HG02884 (cell line): Measurements from ENCODE around the gene PDGFRA.

Experiments used
- ATAC-seq: cut with Tn5 transposase; IDR thresholded peaks from one replicate; pipeline ENCODE4 v1.9.1; 2021; ENCODE audit warnings: mild to moderate bottlenecking, moderate library complexity; ENCODE audit not compliant: unreplicated experiment

The PDGFRA gene

GRCh38 chr4:54255881-54256280 is 26.8 kb downstream of the PDGFRA start:
- no peak for ATAC-seq

- ATAC-seq, result no peak
These were observed 27.7 kb downstream of the PDGFRA start for GRCh38 chr4:54256491-54257486.

DNA sequence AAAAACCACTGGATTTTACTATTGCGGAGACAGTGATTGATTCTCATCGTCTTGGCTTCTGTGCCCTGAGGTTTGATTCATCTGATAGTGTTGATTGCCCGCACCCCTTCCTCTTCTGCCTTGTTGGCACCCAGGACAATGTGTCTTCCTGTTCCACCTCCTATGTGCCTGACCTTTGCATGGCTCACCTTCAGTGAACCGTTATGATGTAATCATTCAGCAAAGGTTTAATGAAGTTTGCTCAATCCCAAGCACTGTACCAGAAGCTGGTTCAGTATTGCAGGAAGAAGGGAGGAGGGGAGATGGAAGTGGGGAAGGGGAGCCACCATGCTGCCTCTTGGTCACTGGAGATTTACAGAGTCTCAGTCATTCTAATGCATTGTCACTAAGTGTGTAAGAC is 36.3 kb downstream of the PDGFRA start:
- ATAC-seq, result no peak

DNA sequence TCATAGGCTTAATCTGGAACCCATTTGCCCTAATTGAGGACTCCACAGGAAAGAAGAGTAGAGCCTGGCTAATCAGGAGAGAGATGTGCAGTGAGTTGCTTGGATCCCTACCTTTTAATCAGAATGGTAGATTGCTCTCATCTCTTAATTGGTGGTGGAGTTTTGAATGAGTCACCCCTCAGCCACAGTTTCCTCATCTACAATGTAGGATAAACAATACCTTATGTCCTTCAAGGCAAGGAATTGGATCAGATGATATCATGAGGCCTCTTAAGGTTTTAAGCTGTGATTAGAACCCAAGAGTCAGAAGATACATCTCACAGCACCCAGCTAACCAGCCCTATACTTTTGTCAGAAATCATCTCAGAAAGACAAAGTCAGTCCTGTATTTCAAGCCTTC is 39.1 kb downstream of the PDGFRA start:
- no peak for ATAC-seq

- ATAC-seq, result no peak
These were observed 42.4 kb downstream of the PDGFRA start for GRCh38 chr4:54271464-54271863.

DNA sequence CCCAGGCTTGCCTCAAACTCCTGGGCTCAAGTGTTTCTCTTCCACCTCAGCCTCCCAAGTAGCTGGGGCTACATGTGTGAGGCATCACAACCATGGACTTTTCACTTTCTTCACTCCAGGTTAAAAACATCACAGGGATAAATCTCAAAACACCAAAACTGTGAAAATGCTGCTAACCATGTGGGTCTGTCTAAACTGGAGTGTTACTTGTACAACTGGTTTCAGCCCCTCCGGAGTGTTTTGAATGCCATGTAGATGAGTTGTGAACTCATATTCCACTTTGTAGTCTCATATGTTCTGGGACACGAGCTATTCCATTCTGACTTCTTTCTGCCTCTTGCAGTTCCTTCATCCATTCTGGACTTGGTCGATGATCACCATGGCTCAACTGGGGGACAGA is 43.0 kb downstream of the PDGFRA start:
- ATAC-seq, result no peak

- no peak for ATAC-seq
These were observed 45.2 kb downstream of the PDGFRA start for GRCh38 chr4:54274264-54274663.

DNA sequence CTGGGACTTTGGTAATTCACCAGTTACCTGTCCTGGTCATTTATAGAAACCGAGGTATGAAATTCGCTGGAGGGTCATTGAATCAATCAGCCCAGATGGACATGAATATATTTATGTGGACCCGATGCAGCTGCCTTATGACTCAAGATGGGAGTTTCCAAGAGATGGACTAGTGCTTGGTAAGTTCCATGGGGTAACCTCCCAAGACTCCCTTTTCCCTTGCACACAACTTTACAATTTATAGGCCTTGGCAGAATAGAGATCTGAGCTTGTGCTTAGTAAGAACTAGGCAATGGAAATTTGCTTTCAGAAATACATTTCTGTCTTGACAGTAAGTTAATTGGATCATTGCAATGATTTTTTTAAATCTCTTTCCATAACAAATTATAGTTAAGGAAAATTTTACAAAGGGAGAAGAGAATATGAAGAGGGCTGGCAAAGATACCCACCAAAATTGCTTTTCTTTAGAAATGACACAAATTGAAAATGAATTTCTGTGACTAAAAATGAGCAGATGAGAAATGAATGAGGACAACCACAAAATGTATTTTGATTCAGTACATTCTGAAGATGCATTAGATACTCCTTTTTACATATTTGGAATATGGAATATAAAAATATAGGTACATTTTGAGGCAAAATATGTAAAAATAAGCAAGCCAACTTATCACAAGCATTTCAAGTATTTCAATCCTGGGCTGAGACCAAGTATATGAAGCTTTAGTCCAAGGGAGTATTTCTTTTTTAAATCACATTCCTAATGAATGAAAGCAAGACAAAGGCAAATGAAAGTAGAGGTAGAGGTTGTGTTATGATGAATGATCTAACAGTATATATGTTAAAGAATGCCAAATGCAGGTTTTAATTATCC is 45.9 kb downstream of the PDGFRA start:
- no peak for ATAC-seq

- no peak for ATAC-seq
These were observed 47.7 kb downstream of the PDGFRA start for GRCh38 chr4:54276641-54277430.

GRCh38 chr4:54277691-54278090 is 48.6 kb downstream of the PDGFRA start:
- peak; percentile 82 for ATAC-seq

- ATAC-seq, result no peak
These were observed 49.1 kb downstream of the PDGFRA start for GRCh38 chr4:54278216-54278615.

DNA sequence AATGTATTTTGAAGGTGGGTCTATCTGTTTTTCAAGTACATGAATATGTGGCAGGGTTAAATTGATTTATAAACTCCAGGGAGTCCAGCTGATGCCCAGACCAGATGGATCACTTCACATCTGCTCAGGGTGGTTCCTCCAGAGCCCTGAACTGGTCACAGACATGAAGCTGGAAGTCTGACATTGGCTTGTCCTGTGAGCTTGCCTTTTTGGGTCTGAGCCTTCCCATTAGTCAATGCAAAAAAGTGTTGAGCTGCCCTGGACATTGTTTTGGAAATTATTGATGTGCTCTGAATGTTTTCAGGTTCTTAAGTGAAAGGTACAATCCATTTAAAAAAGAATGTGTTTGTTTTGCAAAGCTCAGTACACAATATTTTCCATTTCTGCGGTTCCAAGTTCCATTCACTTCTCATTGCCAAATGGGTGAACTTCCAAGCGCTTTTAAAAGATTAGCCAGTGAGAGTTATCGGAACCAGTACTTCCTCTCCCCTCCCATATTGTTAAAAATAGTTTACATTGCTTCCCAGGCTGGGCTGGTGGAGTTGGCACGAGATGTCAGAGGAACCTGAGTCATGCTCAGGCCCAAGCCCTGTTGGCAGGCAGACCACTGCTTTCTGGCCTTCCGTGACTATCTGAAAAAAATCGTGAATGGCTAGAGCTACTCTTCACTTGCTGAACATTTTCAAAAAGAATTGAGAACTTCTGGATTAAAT is 52.1 kb downstream of the PDGFRA start:
- ATAC-seq, result no peak

DNA sequence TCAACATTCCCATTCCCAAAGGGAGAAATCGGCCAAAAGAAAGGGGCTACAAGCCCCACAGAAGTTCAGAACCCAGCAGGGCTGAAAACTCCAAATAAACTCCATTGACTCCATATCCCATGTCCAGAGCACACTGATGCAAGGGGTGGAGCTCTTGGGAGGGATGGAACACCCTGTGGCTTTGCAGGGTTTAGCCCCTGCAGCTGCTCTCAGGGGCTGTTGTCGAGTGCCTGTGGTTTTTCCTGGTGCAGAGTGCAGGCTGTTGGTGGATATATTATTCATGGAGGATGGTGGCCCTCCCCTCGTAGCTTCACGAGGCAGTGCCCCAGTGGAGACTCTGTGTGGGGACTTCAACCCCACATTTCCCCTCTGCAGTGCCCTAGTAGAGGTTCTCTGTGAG is 53.7 kb downstream of the PDGFRA start:
- ATAC-seq, result no peak

DNA sequence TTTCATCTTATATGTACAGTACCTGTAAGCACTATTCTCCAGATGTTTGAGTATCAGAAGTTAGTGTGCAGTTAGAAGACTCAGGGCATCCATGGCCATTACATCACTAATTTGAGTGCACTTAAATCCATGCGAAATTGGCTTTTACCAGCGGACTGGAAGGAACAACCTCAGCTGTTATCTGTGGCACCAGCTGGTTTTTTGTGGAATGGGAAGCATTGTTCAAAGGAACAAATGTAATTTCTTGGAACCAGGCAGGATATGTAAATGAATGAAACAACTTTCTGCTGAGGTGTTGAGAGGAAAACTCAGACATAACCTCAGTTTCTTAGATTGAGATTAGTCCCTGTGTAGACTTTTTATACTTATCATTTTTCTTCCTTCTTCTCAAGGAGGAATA is 60.2 kb downstream of the PDGFRA start:
- ATAC-seq, result no peak

GRCh38 chr4:54290980-54291379 is 61.9 kb downstream of the PDGFRA start:
- ATAC-seq, result no peak

GRCh38 chr4:54296548-54297203 is 67.6 kb downstream of the PDGFRA start:
- no peak for ATAC-seq

DNA sequence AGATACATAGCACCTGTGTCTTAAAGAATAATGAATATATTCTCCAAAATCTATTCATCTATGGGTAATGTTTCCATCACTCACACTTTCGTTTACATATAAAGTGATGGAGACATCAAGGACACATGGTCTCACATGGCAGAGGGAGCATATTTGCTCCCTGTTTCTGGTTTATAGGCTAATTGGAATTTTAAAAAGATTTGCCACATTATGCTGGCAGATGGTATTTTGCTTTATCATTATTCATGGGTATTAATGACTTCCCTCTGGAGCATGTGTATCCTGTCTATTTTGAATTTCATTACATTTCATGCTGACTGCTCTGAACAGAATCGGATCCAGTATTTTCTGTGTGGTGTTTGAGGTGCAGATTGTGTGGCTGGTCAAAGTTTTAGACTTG is 79.0 kb downstream of the PDGFRA start:
- no peak for ATAC-seq

- ATAC-seq, result peak; percentile 95
These were observed 86.8 kb downstream of the PDGFRA start for GRCh38 chr4:54315561-54316538.

GRCh38 chr4:54317690-54318089 is 88.6 kb downstream of the PDGFRA start:
- no peak for ATAC-seq
